GM21529 (cell line): ENCODE measurements around the gene PDE3A.

Experiments
- ATAC-seq: cut with Tn5 transposase; IDR thresholded peaks from one replicate; pipeline ENCODE4 v1.9.1; 2021; ENCODE audit not compliant: unreplicated experiment

Gene PDE3A

DNA sequence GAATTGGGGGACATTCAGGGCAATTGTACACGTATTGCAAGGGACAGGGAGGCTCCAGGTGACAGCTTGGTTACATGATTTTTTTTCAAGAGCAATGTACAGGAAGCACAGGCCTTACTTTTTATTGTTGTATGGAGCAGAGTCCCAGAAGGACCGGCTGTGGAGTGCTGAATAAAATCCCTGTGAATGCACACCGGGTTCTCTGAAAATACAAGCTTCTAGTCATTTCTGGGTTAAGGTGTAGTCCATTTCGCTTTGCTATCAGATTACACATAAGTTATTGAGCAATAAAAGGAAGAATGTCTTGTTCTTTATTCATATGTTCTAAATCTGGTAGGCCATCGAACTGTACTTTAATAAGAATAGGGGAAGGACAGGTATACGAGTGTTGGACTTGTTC lies 52.2 kb downstream of the PDE3A start:
- no peak for ATAC-seq

- ATAC-seq, result no peak
Observed at GRCh38 chr12:20421421-20421820, 53.1 kb downstream of the PDE3A start.

- no peak for ATAC-seq
Observed at GRCh38 chr12:20423557-20423956, 55.2 kb downstream of the PDE3A start.

- ATAC-seq, result no peak
Observed at GRCh38 chr12:20424841-20425240, 56.5 kb downstream of the PDE3A start.

DNA sequence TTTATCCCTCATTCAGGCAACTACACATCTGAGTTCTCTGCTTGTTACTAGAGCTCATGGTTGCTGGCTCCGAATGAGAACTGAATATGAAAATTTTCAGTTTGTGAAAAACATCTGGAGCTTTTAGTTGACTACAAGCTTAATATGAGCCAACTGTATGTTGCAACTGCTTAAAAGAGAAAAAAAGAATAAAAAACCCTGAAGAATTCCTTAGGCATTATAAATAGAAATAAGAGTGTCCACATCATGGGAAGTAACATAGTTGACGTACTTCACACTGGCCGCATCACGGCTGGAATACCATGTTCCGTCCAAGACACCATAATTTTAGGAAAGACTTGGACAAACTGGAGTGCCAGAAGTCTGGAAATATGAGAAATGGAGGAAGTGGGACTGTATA lies 57.9 kb downstream of the PDE3A start:
- ATAC-seq, result no peak

DNA sequence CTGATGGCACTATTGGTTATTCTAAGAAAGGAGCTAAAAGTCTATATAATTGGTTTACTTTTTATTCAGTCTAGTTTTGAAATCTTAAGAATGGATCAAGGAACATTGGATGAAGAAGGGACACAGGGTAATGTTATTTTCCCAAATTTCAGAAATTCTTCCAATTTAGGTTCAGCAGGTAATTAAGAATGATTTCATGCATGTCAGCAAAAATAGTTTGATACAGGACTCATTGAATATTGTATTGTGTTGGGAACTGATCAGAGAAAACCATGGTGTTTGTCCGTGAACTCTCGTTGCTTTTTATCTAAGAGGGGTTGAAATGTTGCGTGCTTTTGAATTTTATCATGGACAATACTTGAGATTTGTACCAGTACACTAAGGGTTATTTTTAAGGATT lies 58.6 kb downstream of the PDE3A start:
- ATAC-seq, result no peak

GRCh38 chr12:20429852-20430251 lies 61.5 kb downstream of the PDE3A start:
- no peak for ATAC-seq

- no peak for ATAC-seq
Observed at GRCh38 chr12:20432290-20432689, 64.0 kb downstream of the PDE3A start.

GRCh38 chr12:20434996-20435395 lies 66.7 kb downstream of the PDE3A start:
- no peak for ATAC-seq

DNA sequence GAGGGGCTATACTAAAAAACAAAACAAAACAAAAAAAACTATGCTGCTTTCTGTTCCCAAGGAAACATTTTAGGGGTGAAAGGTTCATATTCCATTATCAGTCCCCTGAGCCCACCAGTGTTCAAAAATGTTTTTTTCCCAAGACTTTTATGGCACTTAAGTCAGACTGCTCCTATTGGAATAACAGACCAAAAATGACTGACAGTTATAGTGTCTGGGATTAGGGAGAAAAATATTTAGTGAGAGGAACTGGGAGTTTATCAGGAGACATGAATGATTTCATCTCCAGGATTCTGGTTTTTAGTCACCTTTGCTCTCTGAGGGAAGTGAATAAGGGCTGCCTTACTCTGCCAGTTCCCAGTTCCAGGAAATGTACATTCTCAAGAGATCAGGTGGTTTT lies 68.0 kb downstream of the PDE3A start:
- no peak for ATAC-seq

DNA sequence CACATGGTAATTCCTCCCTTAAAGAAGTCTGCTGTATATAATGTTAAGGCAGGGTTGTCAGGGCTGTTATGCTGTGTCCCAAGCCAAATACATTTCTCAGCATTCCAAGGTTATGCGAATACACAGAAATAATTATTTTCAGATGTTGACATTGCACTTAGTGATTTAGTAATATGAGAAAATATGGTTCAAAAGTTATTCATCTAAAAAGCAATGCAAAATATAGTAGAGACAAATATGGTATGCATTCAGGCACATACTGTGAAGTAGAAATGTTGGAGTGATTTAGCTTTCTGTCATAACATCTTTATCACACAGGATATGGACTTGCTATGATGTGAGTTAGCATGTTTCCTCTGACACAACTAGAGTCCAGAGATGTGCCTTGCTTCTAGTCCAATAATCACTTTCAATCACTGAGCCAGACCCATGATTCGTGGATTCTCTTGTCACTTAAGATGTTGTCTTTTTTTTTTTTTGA lies 70.0 kb downstream of the PDE3A start:
- ATAC-seq, result no peak

DNA sequence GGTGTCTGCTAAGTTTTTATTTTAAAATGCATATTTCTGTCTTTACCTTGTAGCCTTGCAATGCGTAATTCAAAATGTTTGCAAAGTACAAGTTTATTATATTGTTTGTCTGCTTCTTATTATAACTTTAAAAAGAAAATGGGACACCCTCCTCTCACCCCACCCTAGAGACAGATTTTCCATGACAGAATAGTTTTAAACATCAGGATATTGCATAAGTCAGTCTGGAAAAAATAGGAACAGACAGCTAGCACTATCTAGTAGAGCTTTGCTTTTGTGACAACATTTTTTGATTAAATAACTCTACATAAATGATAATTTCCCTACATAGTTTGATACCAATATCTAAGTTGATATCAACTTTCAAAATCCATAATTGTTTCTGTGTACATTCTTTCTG lies 71.3 kb downstream of the PDE3A start:
- ATAC-seq, result no peak

DNA sequence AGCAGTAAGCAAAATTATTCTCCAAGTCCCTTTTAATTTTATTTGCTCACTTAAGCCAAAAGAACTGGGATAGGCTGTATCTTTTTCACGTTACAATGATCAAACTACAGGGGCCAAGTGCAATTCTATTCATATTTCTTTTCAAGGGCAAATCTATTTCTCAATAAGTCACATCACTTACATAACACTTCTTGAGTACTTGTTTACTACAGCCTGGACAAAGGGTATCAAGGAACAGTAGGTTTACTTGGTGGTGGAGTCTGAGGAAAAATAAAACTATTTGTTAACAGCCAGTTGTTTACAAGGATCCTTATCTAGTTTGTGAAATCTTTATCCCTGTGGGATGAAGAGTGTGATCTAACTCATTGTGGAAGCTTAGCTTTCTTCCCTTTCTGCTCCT lies 72.1 kb downstream of the PDE3A start:
- no peak for ATAC-seq

DNA sequence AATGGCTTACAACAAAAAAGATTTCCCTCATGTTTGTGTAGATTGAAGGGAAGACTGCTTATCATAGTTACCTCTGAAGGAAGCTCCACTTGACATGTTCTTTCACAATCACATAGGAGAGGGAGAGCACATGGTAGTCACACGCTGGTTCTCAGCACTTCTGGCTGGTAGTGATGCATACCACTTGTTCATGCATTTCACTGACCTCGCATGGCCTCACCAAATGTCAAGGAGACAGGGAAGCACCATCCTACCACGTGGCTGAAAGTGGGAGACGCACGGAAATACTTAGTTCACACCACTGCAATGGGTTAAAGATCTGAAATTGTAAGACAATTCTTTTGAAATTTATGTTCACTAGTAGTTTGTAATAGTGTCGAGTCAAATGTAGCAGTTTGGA lies 74.0 kb downstream of the PDE3A start:
- no peak for ATAC-seq

GRCh38 chr12:20443255-20443654 lies 74.9 kb downstream of the PDE3A start:
- no peak for ATAC-seq

DNA sequence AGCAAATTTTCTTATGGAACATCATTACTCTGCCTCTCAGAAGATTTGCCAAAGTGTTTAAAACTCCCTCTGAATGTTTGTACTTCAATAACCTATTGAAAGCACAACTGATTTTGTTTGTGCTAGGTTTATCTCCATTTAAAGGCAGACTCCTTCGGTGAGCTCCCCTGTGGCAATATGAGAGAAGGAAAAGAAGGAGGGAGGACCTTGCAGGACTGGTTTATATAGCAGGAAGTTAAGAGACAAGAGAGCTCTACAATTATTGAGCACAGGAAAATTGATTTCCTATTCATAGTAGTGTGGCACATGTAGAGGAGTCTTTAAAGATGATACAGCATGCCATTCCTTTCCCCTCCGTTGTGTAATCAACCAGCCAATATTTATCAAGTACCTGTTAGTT lies 75.5 kb downstream of the PDE3A start:
- no peak for ATAC-seq

DNA sequence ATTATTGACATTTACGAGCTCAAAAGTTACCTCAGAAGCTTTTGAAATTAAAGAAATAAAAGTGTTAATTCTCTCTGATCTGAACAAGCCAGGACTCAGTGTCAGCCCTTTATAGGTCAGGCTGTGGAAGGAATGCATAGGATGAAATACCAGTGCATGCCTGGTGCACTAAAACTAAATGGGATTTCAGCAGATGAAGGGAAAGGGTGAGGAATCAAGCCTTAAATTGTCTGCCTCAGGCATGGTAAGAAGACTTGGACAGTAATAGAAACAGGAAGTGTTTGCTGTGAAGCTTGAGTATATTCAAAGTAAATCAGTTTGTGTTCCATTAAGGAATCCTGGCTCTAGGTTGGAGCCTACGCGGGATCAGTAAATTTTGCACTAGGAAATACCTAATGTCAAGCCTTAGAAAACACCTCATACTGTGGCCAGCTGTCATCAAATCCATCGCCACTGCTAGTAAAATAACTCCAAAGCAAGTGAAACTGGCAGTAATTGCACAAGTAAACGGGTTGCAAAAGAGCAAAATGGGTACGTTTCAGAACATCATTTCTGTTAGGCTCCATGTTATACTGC lies 76.3 kb downstream of the PDE3A start:
- ATAC-seq, result no peak

DNA sequence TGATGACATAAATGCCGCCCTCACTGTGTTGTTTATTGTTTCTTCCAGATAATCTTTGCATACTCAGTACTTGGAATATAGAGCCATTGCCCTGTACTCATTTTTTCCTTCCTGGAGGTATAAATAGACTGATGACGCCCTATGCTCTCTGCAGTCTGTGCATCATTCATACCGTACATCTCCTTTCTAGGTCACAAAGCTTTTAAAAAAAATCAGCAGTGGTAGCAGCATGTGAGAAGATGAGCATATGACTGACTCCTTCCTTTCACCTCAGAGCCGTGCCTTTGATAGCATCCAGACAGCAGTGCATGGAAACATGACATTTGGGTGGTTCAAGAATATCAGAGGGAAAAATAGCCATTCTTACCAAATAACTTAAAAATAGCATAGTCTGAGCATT lies 77.3 kb downstream of the PDE3A start:
- ATAC-seq, result no peak

DNA sequence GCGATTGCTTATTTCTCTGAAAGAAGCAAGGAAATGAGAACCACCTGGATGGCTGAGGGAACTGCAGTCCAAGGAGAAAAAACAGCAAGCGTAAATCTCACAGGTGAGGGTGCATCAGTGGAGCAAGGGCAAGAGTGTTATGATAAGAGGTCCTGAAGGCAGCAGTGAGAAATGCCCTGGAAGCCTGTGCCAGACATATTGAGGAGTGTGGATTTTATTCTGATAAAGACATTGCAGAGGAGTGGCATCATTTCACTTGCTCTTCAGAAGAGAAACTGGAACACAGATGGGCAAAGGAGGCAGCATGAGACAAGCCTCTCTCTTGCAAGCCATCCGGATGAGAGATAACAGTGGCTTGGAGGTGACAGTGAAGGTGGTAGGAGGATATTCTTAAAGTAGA lies 78.5 kb downstream of the PDE3A start:
- no peak for ATAC-seq

GRCh38 chr12:20448781-20449180 lies 80.4 kb downstream of the PDE3A start:
- ATAC-seq, result no peak

DNA sequence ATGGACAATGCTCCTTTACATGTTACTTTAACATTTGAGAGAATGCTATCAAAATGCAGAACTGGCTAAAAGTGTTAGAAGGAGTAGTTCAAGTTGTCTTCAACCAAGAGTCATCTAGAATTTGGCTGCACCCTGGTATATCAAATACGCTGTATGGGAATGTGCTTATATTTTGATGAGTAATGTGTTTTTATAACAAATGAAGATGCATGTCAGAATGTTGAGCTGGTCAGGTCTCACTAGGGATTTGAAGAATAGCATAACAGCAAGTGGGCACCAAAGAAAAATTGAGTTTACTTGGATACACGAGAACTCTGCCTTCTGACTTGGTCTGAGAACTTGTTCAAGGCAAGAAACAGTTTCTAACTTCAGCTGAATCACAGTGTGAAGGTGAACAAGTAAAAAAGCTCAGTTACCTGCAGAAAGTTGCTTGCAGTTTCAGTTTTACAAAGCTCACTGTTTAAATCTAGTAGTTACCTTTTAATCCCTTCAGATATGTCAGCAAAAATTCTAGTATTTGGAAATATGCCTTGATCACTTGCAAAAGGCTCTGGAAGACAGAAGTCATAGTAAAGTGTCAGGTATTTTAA lies 82.3 kb downstream of the PDE3A start:
- no peak for ATAC-seq

- ATAC-seq, result no peak
Observed at GRCh38 chr12:20451761-20452160, 83.4 kb downstream of the PDE3A start.

GRCh38 chr12:20452496-20453010 lies 84.2 kb downstream of the PDE3A start:
- no peak for ATAC-seq
